PC-3 (cell line): Measurements from ENCODE around the gene PREX1.

Experiments
- CTCF ChIP-seq: fragments of 300-600 bp; sonication (generic); conservative IDR thresholded peaks from 2 replicates; pipeline ENCODE4 v1.5.1; 2017; ENCODE audit warnings: antibody characterized with exemption, low read depth, mild to moderate bottlenecking, low read length
- EZH2 ChIP-seq: fragments of 300-600 bp; sonication (generic); IDR thresholded peaks from one replicate; pipeline ENCODE4 v1.6.1; 2017; ENCODE audit warnings: antibody characterized with exemption, mild to moderate bottlenecking, low read length; ENCODE audit not compliant: unreplicated experiment
- EZH2phosphoT487 ChIP-seq: fragments of 300-600 bp; sonication (generic); IDR thresholded peaks from 2 replicates; pipeline ENCODE4 v1.6.1; 2018; ENCODE audit warnings: mild to moderate bottlenecking, antibody characterized with exemption, low read length, borderline replicate concordance

GRCh38 chr20:48800177-48800576, 27.6 kb downstream of the PREX1 start:
- no peak for TF ChIP-seq EZH2phosphoT487
- no peak for TF ChIP-seq CTCF
- TF ChIP-seq EZH2: no peak
